ENCODE data around the gene EFNA2.

Gene EFNA2

GRCh38 chr19:1270213-1270853, 15.3 kb upstream of the EFNA2 start:
- no peak for ATAC-seq
- TF ChIP-seq ARNTL (CRISPR knock-in tag; IDR thresholded peaks at IDR 0.05; ENCODE audit: borderline replicate concordance, low read depth) (no peak), TOX (CRISPR knock-in tag; IDR thresholded peaks at IDR 0.05; ENCODE audit: borderline replicate concordance) (no peak), ZC3H10 (CRISPR knock-in tag; IDR thresholded peaks at IDR 0.05) (no peak), CREB5 (CRISPR knock-in tag; IDR thresholded peaks at IDR 0.05; ENCODE audit: low read depth) (no peak), ZFP3 (CRISPR knock-in tag; IDR thresholded peaks at IDR 0.05) (no peak), ZNF70 (CRISPR knock-in tag; IDR thresholded peaks at IDR 0.05) (no peak), ISL1 (CRISPR knock-in tag; IDR thresholded peaks at IDR 0.05) (no peak), ZNF565 (CRISPR knock-in tag; conservative IDR thresholded peaks at IDR 0.05; ENCODE audit: low read depth) (no peak), ZFP30 (CRISPR knock-in tag; IDR thresholded peaks at IDR 0.05) (no peak), RARB (CRISPR knock-in tag; IDR thresholded peaks at IDR 0.05) (no peak), ESRRG (CRISPR knock-in tag; IDR thresholded peaks at IDR 0.05) (no peak), BACH2 (CRISPR knock-in tag; IDR thresholded peaks at IDR 0.05; ENCODE audit: borderline replicate concordance) (no peak), CSDC2 (CRISPR knock-in tag; IDR thresholded peaks at IDR 0.05) (no peak), TSHZ2 (CRISPR knock-in tag; IDR thresholded peaks at IDR 0.05) (no peak), PATZ1 (CRISPR knock-in tag; IDR thresholded peaks at IDR 0.05; ENCODE audit: borderline replicate concordance) (no peak), SNAI2 (CRISPR knock-in tag; IDR thresholded peaks at IDR 0.05) (no peak)

DNA sequence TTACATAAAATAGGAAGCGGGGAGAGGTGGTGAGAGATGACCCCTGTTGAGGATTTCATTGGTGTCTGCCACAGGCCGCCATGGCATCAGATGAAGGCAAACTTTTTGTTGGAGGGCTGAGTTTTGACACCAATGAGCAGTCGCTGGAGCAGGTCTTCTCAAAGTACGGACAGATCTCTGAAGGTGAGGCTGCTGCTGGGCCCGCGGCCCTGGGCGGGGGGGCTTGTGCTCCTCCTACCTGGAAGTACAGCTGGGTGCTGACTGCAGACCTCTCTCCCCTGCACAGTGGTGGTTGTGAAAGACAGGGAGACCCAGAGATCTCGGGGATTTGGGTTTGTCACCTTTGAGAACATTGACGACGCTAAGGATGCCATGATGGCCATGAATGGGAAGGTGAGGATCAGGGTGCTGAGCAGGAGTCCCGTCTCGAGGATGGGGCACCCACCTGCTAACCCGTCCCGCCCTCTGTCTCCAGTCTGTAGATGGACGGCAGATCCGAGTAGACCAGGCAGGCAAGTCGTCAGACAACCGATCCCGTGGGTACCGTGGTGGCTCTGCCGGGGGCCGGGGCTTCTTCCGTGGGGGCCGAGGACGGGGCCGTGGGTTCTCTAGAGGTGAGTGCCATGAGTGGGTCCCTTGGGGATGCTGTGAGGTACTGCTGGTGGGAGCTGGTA, 14.7 kb upstream of the EFNA2 start:
- no peak for TF ChIP-seq ESRRG (CRISPR knock-in tag; IDR thresholded peaks at IDR 0.05)
- TF ChIP-seq BACH2 (CRISPR knock-in tag; IDR thresholded peaks at IDR 0.05; ENCODE audit: borderline replicate concordance): no peak
- no peak for TF ChIP-seq TOX (CRISPR knock-in tag; IDR thresholded peaks at IDR 0.05; ENCODE audit: borderline replicate concordance)
- TF ChIP-seq TCF4 (CRISPR knock-in tag; IDR thresholded peaks at IDR 0.05; ENCODE audit: borderline replicate concordance): no peak
- no peak for TF ChIP-seq ZFP3 (CRISPR knock-in tag; IDR thresholded peaks at IDR 0.05)
- no peak for TF ChIP-seq SNAI2 (CRISPR knock-in tag; IDR thresholded peaks at IDR 0.05)
- TF ChIP-seq ZFP30 (CRISPR knock-in tag; IDR thresholded peaks at IDR 0.05): no peak
- no peak for TF ChIP-seq POU6F1 (CRISPR knock-in tag; IDR thresholded peaks at IDR 0.05; ENCODE audit: borderline replicate concordance, low read depth)
- TF ChIP-seq ZNF70 (CRISPR knock-in tag; IDR thresholded peaks at IDR 0.05): no peak
- ATAC-seq: no peak

GRCh38 chr19:1271528-1272422, 13.9 kb upstream of the EFNA2 start:
- TF ChIP-seq ZFP30 (CRISPR knock-in tag; IDR thresholded peaks at IDR 0.05) (no peak), CSRNP3 (CRISPR knock-in tag; IDR thresholded peaks at IDR 0.05) (0 out of 2 replicates have a peak, but pooled peaks have one; percentile 16)
- ATAC-seq: no peak
